Measurements from ENCODE around the gene TMEM248. TPM values are rescaled to one million over a fixed set of nuclear protein-coding genes. Genes with fewer than 3 reads are reported as not detected.

Gene TMEM248
- total and polyA plus RNA-seq, 10 of the 15 experiments (the other 5 are each of a cell fraction or from before 2014, with no cell fraction given) = 6.3 to 93.5 (median 64.9) TPM

DNA sequence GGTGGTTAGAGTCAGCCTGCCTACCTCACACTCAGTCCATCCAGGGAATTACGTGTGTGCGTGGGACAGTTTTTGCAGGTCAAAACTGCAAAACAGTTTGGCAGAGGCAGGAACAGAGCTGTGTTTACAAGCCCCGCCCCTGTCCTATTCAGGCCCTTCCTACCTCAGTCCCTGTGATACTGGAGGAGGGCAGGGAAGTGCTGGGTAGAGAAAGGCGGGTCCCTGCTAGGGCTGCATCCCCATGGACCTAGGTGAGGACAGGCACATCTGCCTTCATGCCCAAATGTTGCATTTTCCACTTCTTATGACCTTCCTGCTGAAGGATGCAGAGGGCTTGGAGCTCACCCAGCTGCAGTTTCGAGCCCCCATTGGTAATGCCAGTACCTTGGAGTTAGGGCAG is 49.3 kb downstream of the TMEM248 start:
- Histone ChIP-seq H3K27ac (ENCODE audit: control insufficient read depth, insufficient read depth) (no peak overlapping the region), H3K9me3 (replicated peaks; ENCODE audit: control insufficient read depth, insufficient read depth, low read length) (no peaks in the 10 kb centered on the region), H3K36me3 (ENCODE audit: control insufficient read depth in 2 of 2, insufficient read depth in 2 of 2, low read length in 1 of 2) (no peaks in the 10 kb centered on the region), H4K20me1 (ENCODE audit: control insufficient read depth, insufficient read depth) (no peaks in the 10 kb centered on the region), H3K9ac (ENCODE audit: control insufficient read depth, insufficient read depth, low read length) (no peak overlapping the region), H3K27me3 (replicated peaks in 1 of 2; ENCODE audit: control insufficient read depth in 2 of 2, insufficient read depth in 2 of 2, low read length in 1 of 2) (no peaks in the 10 kb centered on the region), H3K79me2 (ENCODE audit: control insufficient read depth, insufficient read depth, low read length) (no peaks in the 10 kb centered on the region), H2AFZ (ENCODE audit: control insufficient read depth, low read depth, low read length) (no peak overlapping the region), H3K4me3 (no peak overlapping the region), H3K4me1 (ENCODE audit: control insufficient read depth, insufficient read depth, low read length) (no peaks in the 10 kb centered on the region), H3K4me2 (ENCODE audit: control insufficient read depth, insufficient read depth) (no peak overlapping the region)
- RAD21 ChIA-PET (ENCODE audit: unreplicated experiment) = no interaction called here
- DNase-seq (ENCODE audit: low read depth, low spot score) (no peak), ATAC-seq (peak; percentile 53), FAIRE-seq (no peak)
- POLR2A ChIA-PET = no interaction called here
- WGBS (ENCODE audit: insufficient coverage, insufficient replicate concordance, low lambda C conversion rate, missing lambda C conversion rate) = 50% methylated on average over 5 of the region's 5 CpGs
- SMC1A ChIA-PET (ENCODE audit: uncharacterized antibody, unreplicated experiment) = no interaction called here
- in situ Hi-C loops (cut with MboI) = no loop called here
- intact Hi-C loops (cut with micrococcal nuclease; ENCODE audit: unreplicated experiment) = no loop called here
- CTCF ChIA-PET = no interaction called here
- BruUV-seq (replicated peaks) = no TSS peak
- TF ChIP-seq NR2C2 (IDR thresholded peaks at IDR 0.05; ENCODE audit: borderline replicate concordance, control insufficient read depth, insufficient read length, low read depth) = no peak
- no peak for TF ChIP-seq POLR2A (IDR thresholded peaks at IDR 0.05; ENCODE audit: low read depth, low read length)
- no peak for TF ChIP-seq ZNF217 (IDR thresholded peaks at IDR 0.05)
- TF ChIP-seq HCFC1 (IDR thresholded peaks at IDR 0.05; ENCODE audit: low read length) = no peak
- no peak for TF ChIP-seq RB1 (IDR thresholded peaks at IDR 0.05; ENCODE audit: borderline replicate concordance)
- TF ChIP-seq STAT1 (conservative IDR thresholded peaks at IDR 0.05) = no peak
- no peak for TF ChIP-seq ZNF274 (IDR thresholded peaks at IDR 0.05; ENCODE audit: insufficient read depth, insufficient read length)
- TF ChIP-seq TCF3 (IDR thresholded peaks at IDR 0.05; ENCODE audit: borderline replicate concordance, insufficient read depth, low read depth, low read length) = no peak
- TF ChIP-seq, protein P1, sequence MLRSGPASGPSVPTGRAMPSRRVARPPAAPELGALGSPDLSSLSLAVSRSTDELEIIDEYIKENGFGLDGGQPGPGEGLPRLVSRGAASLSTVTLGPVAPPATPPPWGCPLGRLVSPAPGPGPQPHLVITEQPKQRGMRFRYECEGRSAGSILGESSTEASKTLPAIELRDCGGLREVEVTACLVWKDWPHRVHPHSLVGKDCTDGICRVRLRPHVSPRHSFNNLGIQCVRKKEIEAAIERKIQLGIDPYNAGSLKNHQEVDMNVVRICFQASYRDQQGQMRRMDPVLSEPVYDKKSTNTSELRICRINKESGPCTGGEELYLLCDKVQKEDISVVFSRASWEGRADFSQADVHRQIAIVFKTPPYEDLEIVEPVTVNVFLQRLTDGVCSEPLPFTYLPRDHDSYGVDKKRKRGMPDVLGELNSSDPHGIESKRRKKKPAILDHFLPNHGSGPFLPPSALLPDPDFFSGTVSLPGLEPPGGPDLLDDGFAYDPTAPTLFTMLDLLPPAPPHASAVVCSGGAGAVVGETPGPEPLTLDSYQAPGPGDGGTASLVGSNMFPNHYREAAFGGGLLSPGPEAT (IDR thresholded peaks at IDR 0.05; ENCODE audit: low read depth) = no peak
- TF ChIP-seq, protein P2, sequence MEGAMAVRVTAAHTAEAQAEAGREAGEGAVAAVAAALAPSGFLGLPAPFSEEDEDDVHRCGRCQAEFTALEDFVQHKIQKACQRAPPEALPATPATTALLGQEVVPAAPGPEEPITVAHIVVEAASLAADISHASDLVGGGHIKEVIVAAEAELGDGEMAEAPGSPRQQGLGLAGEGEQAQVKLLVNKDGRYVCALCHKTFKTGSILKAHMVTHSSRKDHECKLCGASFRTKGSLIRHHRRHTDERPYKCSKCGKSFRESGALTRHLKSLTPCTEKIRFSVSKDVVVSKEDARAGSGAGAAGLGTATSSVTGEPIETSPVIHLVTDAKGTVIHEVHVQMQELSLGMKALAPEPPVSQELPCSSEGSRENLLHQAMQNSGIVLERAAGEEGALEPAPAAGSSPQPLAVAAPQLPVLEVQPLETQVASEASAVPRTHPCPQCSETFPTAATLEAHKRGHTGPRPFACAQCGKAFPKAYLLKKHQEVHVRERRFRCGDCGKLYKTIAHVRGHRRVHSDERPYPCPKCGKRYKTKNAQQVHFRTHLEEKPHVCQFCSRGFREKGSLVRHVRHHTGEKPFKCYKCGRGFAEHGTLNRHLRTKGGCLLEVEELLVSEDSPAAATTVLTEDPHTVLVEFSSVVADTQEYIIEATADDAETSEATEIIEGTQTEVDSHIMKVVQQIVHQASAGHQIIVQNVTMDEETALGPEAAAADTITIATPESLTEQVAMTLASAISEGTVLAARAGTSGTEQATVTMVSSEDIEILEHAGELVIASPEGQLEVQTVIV (IDR thresholded peaks at IDR 0.05; ENCODE audit: borderline replicate concordance, partially characterized antibody) = no peak
- TF ChIP-seq, protein P3, sequence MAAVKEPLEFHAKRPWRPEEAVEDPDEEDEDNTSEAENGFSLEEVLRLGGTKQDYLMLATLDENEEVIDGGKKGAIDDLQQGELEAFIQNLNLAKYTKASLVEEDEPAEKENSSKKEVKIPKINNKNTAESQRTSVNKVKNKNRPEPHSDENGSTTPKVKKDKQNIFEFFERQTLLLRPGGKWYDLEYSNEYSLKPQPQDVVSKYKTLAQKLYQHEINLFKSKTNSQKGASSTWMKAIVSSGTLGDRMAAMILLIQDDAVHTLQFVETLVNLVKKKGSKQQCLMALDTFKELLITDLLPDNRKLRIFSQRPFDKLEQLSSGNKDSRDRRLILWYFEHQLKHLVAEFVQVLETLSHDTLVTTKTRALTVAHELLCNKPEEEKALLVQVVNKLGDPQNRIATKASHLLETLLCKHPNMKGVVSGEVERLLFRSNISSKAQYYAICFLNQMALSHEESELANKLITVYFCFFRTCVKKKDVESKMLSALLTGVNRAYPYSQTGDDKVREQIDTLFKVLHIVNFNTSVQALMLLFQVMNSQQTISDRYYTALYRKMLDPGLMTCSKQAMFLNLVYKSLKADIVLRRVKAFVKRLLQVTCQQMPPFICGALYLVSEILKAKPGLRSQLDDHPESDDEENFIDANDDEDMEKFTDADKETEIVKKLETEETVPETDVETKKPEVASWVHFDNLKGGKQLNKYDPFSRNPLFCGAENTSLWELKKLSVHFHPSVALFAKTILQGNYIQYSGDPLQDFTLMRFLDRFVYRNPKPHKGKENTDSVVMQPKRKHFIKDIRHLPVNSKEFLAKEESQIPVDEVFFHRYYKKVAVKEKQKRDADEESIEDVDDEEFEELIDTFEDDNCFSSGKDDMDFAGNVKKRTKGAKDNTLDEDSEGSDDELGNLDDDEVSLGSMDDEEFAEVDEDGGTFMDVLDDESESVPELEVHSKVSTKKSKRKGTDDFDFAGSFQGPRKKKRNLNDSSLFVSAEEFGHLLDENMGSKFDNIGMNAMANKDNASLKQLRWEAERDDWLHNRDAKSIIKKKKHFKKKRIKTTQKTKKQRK (IDR thresholded peaks at IDR 0.05; ENCODE audit: low read depth, low read length) = no peak
- no peak for TF ChIP-seq JUND (IDR thresholded peaks at IDR 0.05; ENCODE audit: low read depth, low read length)
- no peak for TF ChIP-seq SIN3A (IDR thresholded peaks at IDR 0.05; ENCODE audit: low read depth, low read length)
- TF ChIP-seq, protein P4, sequence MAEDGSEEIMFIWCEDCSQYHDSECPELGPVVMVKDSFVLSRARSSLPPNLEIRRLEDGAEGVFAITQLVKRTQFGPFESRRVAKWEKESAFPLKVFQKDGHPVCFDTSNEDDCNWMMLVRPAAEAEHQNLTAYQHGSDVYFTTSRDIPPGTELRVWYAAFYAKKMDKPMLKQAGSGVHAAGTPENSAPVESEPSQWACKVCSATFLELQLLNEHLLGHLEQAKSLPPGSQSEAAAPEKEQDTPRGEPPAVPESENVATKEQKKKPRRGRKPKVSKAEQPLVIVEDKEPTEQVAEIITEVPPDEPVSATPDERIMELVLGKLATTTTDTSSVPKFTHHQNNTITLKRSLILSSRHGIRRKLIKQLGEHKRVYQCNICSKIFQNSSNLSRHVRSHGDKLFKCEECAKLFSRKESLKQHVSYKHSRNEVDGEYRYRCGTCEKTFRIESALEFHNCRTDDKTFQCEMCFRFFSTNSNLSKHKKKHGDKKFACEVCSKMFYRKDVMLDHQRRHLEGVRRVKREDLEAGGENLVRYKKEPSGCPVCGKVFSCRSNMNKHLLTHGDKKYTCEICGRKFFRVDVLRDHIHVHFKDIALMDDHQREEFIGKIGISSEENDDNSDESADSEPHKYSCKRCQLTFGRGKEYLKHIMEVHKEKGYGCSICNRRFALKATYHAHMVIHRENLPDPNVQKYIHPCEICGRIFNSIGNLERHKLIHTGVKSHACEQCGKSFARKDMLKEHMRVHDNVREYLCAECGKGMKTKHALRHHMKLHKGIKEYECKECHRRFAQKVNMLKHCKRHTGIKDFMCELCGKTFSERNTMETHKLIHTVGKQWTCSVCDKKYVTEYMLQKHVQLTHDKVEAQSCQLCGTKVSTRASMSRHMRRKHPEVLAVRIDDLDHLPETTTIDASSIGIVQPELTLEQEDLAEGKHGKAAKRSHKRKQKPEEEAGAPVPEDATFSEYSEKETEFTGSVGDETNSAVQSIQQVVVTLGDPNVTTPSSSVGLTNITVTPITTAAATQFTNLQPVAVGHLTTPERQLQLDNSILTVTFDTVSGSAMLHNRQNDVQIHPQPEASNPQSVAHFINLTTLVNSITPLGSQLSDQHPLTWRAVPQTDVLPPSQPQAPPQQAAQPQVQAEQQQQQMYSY (CRISPR knock-in tag; IDR thresholded peaks at IDR 0.05) = no peak
- no peak for TF ChIP-seq KAT2A (conservative IDR thresholded peaks at IDR 0.05; ENCODE audit: control insufficient read depth, low read depth, low read length)

Measured in GM12878 (cell line).